Inferior parietal cortex (tissue), 1 donor: ENCODE results near the gene RPS27L.

ENCODE experiments used
- DNase-seq: peaks from one replicate; pipeline ENCODE4 v3.0.0-alpha.2; 2016; ENCODE audit errors: extremely low spot score

RPS27L gene

GRCh38 chr15:63157118-63157843 is at the start of gene RPS27L:
TSS of gene RPS27L (minus strand) at chr15:63157477. CDS start at chr15:63157405, 72 bp downstream.
- DNase-seq, result peak; percentile 89

- DNase-seq, result no peak
Measured at GRCh38 chr15:63206079-63206478, 48.8 kb upstream of the RPS27L start.

GRCh38 chr15:63203451-63204090 is 46.3 kb upstream of the RPS27L start:
- no peak for DNase-seq

GRCh38 chr15:63202861-63203260 is 45.6 kb upstream of the RPS27L start:
- DNase-seq, result no peak

DNA sequence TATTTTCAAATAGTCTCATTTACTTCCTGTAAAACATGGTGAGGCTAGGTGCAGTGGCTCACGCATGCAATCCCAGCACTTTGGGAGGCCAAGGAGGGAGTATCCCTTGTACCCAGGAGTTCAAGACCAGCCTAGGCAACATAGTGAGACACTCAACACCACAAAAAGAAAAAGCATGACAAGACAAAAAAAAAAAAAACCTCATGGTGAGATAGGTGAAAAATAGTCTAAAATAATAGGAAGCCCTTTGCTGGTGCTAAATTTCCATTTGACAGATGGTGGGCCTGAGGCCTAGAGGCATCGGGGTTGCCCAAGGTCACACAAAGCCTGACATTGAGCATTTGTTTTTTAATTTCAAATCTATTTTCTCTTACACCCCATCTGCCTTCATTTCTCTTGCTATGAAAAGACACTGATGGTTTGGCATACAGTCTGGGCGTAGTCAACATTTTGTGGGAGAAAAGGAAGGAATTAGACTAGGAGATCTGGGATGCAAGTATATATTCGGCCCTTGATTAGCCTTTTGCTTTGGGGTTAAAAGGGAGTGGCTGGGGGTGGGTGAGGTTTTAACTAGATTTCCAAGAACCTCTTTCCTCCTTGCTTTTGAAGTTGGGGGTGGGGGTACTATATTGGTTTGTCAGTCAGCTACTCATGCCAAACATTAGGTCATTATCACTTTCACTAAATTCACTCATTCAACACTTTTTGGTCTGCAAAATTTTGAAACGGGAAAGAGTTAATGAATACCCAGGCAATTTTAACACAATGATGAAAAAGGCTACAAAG is 43.4 kb upstream of the RPS27L start:
- DNase-seq, result no peak

GRCh38 chr15:63198371-63199250 is 41.3 kb upstream of the RPS27L start:
- DNase-seq, result no peak

GRCh38 chr15:63197626-63198025 is 40.3 kb upstream of the RPS27L start:
- no peak for DNase-seq

DNA sequence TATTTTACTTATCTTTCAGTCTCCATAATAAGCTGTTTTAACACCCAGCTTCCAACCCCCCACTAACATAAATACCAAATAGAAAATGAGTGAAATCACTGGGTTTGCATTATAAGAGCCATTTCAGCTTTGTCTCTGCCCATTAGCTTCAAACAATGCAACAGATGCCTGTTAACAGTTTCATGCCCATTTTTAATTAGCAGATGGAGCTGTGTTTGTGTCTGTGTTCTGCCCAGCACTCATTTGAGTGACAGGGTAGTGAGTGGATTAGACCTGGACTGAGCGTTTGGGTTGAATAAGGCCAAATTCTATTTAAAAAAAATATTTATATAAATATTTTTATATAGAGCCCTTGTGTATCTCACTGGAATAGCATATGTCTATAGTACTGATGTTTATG is 39.6 kb upstream of the RPS27L start:
- no peak for DNase-seq

- DNase-seq, result no peak
Measured at GRCh38 chr15:63195569-63196015, 38.3 kb upstream of the RPS27L start.

- no peak for DNase-seq
Measured at GRCh38 chr15:63194880-63195568, 37.7 kb upstream of the RPS27L start.

DNA sequence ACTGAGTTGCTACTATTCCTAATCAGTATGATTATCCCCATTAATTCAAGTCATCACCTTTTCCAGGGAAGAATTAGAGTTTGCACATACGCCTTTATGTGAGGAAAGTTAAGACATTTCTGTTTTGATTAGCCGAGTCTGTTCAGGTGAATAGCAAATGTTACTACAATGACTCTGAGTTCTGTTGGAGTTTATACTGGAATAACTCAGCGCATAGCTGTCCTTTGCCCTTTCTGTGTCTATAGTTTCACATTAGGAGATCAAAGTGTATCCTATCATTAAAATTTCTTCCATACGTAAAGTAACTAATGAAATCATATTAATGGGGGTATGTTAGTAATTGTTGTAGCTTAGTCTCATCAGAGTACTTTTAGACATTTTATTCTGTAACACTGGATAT is 37.0 kb upstream of the RPS27L start:
- no peak for DNase-seq

DNA sequence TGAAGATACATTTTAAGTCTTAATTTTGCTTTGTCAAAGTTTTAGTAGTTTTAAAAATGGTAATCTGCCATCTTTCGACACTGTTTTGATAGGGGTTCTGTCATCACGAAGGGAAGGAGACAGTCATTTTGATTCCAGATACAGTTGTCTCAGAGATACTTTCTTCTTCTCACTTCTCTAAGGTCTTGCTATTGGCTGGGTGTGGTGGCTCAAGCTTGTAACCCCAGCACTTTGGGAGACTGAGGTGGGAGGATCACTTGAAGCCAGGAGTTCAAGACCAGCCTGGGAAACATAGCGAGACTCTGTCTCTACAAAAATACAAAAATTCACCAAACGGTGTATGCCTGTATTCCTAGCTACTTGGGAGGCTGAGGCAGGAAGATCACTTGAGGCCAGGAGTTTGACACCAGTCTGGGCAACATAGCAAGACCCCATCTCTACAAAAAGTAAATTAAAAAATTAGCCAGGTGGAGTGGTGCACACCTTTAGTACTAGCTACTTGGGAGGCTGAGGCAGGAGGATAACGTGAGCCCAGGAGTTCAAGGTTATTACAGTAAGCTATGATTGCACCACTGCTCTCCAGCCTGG is 35.4 kb upstream of the RPS27L start:
- no peak for DNase-seq

DNA sequence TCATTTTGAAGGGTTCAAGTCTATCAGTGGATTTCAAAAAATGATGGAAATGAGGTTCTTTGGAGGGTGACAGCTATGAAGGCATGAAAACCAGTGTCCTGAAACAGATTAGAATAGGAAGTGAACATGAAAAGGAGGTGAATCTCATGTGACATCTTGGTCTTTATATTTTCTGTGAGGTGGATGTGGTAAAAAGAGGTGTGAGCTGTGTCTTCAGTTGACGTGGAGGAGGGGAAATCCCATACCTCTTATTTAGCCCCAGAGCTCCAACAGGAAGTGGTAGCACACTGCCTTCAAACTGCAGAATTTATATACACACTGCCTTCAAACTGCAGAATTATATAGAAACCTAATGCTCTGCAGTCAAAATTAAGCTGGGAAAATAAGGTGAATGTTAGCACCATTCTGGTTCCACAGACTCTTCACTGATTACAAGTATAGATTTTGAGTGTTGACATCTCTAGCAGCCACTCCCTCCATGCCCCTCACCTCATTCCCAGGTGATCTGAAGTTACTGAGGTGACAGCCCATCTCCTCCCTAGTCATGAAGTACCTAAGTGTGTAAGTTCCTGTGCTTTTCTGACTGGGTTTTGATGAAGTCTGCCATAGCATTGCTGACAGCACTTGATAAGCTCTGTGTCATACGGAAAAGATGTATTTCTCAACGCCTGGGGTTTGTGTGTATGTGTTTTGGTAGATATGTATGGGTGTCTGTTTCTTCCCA is 34.8 kb upstream of the RPS27L start:
- no peak for DNase-seq

GRCh38 chr15:63190769-63191649 is 33.7 kb upstream of the RPS27L start:
- no peak for DNase-seq

GRCh38 chr15:63189941-63190768 is 32.9 kb upstream of the RPS27L start:
- DNase-seq, result no peak

GRCh38 chr15:63188926-63189871 is 31.9 kb upstream of the RPS27L start, which contains the start of gene RAB8B:
TSS of gene RAB8B (plus strand) at chr15:63189606. CDS start at chr15:63189625, 19 bp downstream.
- peak; percentile 95 for DNase-seq
